Suprapubic skin (tissue), 4 donors: Measurements from ENCODE around the gene ERAP2.

Source experiments
- CTCF ChIP-seq, 2 donors: fragments of 200-600 bp in 1 of 2; fragments of 450-650 bp in 1 of 2; sonication (generic) in 1 of 2; IDR thresholded peaks; one replicate each; pipeline ENCODE4 v1.5.1; 2016 to 2019; ENCODE audit warnings: antibody characterized with exemption in 2 of 2, mild to moderate bottlenecking in 1 of 2, moderate library complexity in 1 of 2
- EP300 ChIP-seq: sonication (generic); formaldehyde crosslinking; IDR thresholded peaks from one replicate; pipeline ENCODE4 v1.6.1; 2017; ENCODE audit warnings: antibody characterized with exemption
- POLR2A ChIP-seq, 2 donors: fragments of 450-650 bp; IDR thresholded peaks; one replicate each; pipeline ENCODE4 v1.6.1; 2017; ENCODE audit warnings: antibody characterized with exemption in 2 of 2, mild to moderate bottlenecking in 2 of 2, moderate library complexity in 2 of 2
- POLR2AphosphoS5 ChIP-seq, 3 donors: sonication (generic); formaldehyde crosslinking; IDR thresholded peaks; one replicate each; pipeline ENCODE4 v1.6.1; 2017; ENCODE audit warnings: antibody characterized with exemption in 3 of 3

GRCh38 chr5:96966801-96967200 lies 90.5 kb downstream of the ERAP2 start:
- TF ChIP-seq POLR2AphosphoS5 (IDR thresholded peaks at IDR 0.05) (no peak), CTCF (IDR thresholded peaks at IDR 0.05) (no peak), POLR2A (IDR thresholded peaks at IDR 0.05) (no peak), EP300 (no peak)
